Effector memory CD8-positive, alpha-beta T cell (primary cell): ENCODE measurements around the gene COQ7.

Source experiments
- ATAC-seq: fragments of 150-1000 bp; cut with Tn5 transposase; replicated peaks from 2 replicates; pipeline ENCODE4 v1.10.0; 2021; ENCODE audit warnings: mild to moderate bottlenecking, moderate library complexity
- DNase-seq, 3 experiments: peaks; one replicate each; pipeline ENCODE4 v3.0.0; 2021
- H3K27ac Mint-ChIP-seq, 2 donors: one replicate each; pipeline ENCODE4 v1.8.0; 2022; ENCODE audit warnings: mild to moderate bottlenecking in 2 of 2, mixed read lengths in 2 of 2, moderate library complexity in 2 of 2
- H3K27me3 Mint-ChIP-seq, 2 donors: one replicate each; pipeline ENCODE4 v1.8.0; 2022; ENCODE audit warnings: mixed read lengths in 2 of 2
- H3K36me3 Mint-ChIP-seq: one replicate; pipeline ENCODE4 v1.8.0; 2022; ENCODE audit warnings: mild to moderate bottlenecking, moderate library complexity, mixed read lengths; ENCODE audit not compliant: insufficient read depth
- H3K4me1 Mint-ChIP-seq, 2 donors: one replicate each; pipeline ENCODE4 v1.8.0; 2022; ENCODE audit warnings: low read depth in 2 of 2, mixed read lengths in 2 of 2
- H3K4me3 Mint-ChIP-seq, 2 donors: one replicate each; pipeline ENCODE4 v1.8.0; 2022; ENCODE audit warnings: mild to moderate bottlenecking in 2 of 2, mixed read lengths in 2 of 2, moderate library complexity in 2 of 2
- H3K9me3 Mint-ChIP-seq, 2 donors: one replicate each; pipeline ENCODE4 v1.8.0; 2022; ENCODE audit warnings: mixed read lengths in 2 of 2

COQ7 gene

GRCh38 chr16:19071811-19072777 is 4.7 kb downstream of the COQ7 start:
- Mint-ChIP-seq H3K27ac (no peak overlapping the region), H3K27me3 (no peaks in the 10 kb centered on the region), H3K4me3 (no peak overlapping the region), H3K9me3 (no peaks in the 10 kb centered on the region), H3K4me1 (peaks cover 3% of the 10 kb centered on the region in 2 donors), H3K36me3 (peaks cover 19% of the 10 kb centered on the region)
- no peak for ATAC-seq
- peak; percentile 43 to 56 (median 46) for DNase-seq

- Mint-ChIP-seq H3K4me1 (no peaks in the 10 kb centered on the region), H3K4me3 (no peak overlapping the region), H3K9me3 (no peaks in the 10 kb centered on the region), H3K27ac (no peak overlapping the region), H3K36me3 (peaks cover 17% of the 10 kb centered on the region), H3K27me3 (no peaks in the 10 kb centered on the region)
- DNase-seq (no peak), ATAC-seq (no peak)
These were observed 5.9 kb downstream of the COQ7 start for GRCh38 chr16:19073344-19073743.

- Mint-ChIP-seq H3K27ac (peak overlapping the region in 1 of 2 donors; percentile 20), H3K4me3 (no peak overlapping the region), H3K36me3 (peaks cover 18% of the 10 kb centered on the region), H3K9me3 (no peaks in the 10 kb centered on the region), H3K4me1 (no peaks in the 10 kb centered on the region), H3K27me3 (no peaks in the 10 kb centered on the region)
- no peak for ATAC-seq
- DNase-seq: no peak
These were observed 6.4 kb downstream of the COQ7 start for GRCh38 chr16:19073863-19074262.

GRCh38 chr16:19075511-19075910 is 8.1 kb downstream of the COQ7 start:
- Mint-ChIP-seq H3K4me1 (no peaks in the 10 kb centered on the region), H3K27me3 (no peaks in the 10 kb centered on the region), H3K9me3 (no peaks in the 10 kb centered on the region), H3K36me3 (peaks cover 18% of the 10 kb centered on the region), H3K4me3 (no peak overlapping the region), H3K27ac (no peak overlapping the region)
- ATAC-seq (no peak), DNase-seq (no peak)

GRCh38 chr16:19077879-19078278 is 10.5 kb downstream of the COQ7 start:
- DNase-seq (no peak), ATAC-seq (no peak)
- Mint-ChIP-seq H3K9me3 (no peaks in the 10 kb centered on the region), H3K36me3 (peaks cover 18% of the 10 kb centered on the region), H3K4me3 (no peak overlapping the region), H3K27me3 (no peaks in the 10 kb centered on the region), H3K4me1 (no peaks in the 10 kb centered on the region), H3K27ac (no peak overlapping the region)

GRCh38 chr16:19083670-19084069 is 16.3 kb downstream of the COQ7 start:
- Mint-ChIP-seq H3K4me1 (peaks cover 3 to 7% of the 10 kb centered on the region in 2 donors), H3K27ac (no peak overlapping the region), H3K4me3 (no peak overlapping the region), H3K9me3 (no peaks in the 10 kb centered on the region), H3K36me3 (peaks cover under 1% of the 10 kb centered on the region), H3K27me3 (peaks cover 0 to 10% of the 10 kb centered on the region in 2 donors)
- DNase-seq: no peak
- ATAC-seq: no peak

GRCh38 chr16:19084139-19084538 is 16.7 kb downstream of the COQ7 start:
- ATAC-seq (no peak), DNase-seq (no peak)
- Mint-ChIP-seq H3K4me1 (peaks cover 3 to 7% of the 10 kb centered on the region in 2 donors), H3K27me3 (peaks cover 0 to 10% of the 10 kb centered on the region in 2 donors), H3K4me3 (no peak overlapping the region), H3K27ac (no peak overlapping the region), H3K36me3 (no peaks in the 10 kb centered on the region), H3K9me3 (no peaks in the 10 kb centered on the region)

- H3K27ac Mint-ChIP-seq: no peak overlapping the region
- H3K36me3 Mint-ChIP-seq: no peaks in the 10 kb centered on the region
- H3K9me3 Mint-ChIP-seq: no peaks in the 10 kb centered on the region
- H3K4me3 Mint-ChIP-seq: no peak overlapping the region
- DNase-seq (no peak), ATAC-seq (no peak)
- H3K4me1 Mint-ChIP-seq: peaks cover 3 to 7% of the 10 kb centered on the region in 2 donors
- H3K27me3 Mint-ChIP-seq: peaks cover 0 to 10% of the 10 kb centered on the region in 2 donors
These were observed 17.5 kb downstream of the COQ7 start for GRCh38 chr16:19084879-19085278.

GRCh38 chr16:19085679-19086200 is 18.3 kb downstream of the COQ7 start:
- Mint-ChIP-seq H3K36me3 (no peaks in the 10 kb centered on the region), H3K27ac (no peak overlapping the region), H3K27me3 (peaks cover 0 to 10% of the 10 kb centered on the region in 2 donors), H3K4me1 (peaks cover 3 to 7% of the 10 kb centered on the region in 2 donors), H3K4me3 (no peak overlapping the region), H3K9me3 (no peaks in the 10 kb centered on the region)
- ATAC-seq (no peak), DNase-seq (no peak)

- ATAC-seq: peak; percentile 99
- H3K27ac Mint-ChIP-seq: no peak overlapping the region
- peaks cover 3 to 7% of the 10 kb centered on the region in 2 donors for H3K4me1 Mint-ChIP-seq
- peaks cover 0 to 10% of the 10 kb centered on the region in 2 donors for H3K27me3 Mint-ChIP-seq
- H3K4me3 Mint-ChIP-seq: peak overlapping the region; percentile 43 to 66
- DNase-seq: peak; percentile 69 to 79 (median 70)
- no peaks in the 10 kb centered on the region for H3K36me3 Mint-ChIP-seq
- H3K9me3 Mint-ChIP-seq: no peaks in the 10 kb centered on the region
These were observed 19.1 kb downstream of the COQ7 start for GRCh38 chr16:19086322-19087199.

GRCh38 chr16:19088341-19088916 is 21.0 kb downstream of the COQ7 start:
- H3K4me3 Mint-ChIP-seq: no peak overlapping the region
- DNase-seq (no peak), ATAC-seq (no peak)
- H3K36me3 Mint-ChIP-seq: no peaks in the 10 kb centered on the region
- peaks cover 0 to 10% of the 10 kb centered on the region in 2 donors for H3K27me3 Mint-ChIP-seq
- H3K9me3 Mint-ChIP-seq: no peaks in the 10 kb centered on the region
- H3K27ac Mint-ChIP-seq: no peak overlapping the region
- H3K4me1 Mint-ChIP-seq: peaks cover 3 to 7% of the 10 kb centered on the region in 2 donors

- H3K27ac Mint-ChIP-seq: no peak overlapping the region
- ATAC-seq (no peak), DNase-seq (no peak)
- no peaks in the 10 kb centered on the region for H3K9me3 Mint-ChIP-seq
- H3K4me1 Mint-ChIP-seq: peaks cover 3 to 7% of the 10 kb centered on the region in 2 donors
- H3K36me3 Mint-ChIP-seq: no peaks in the 10 kb centered on the region
- peaks cover 0 to 10% of the 10 kb centered on the region in 2 donors for H3K27me3 Mint-ChIP-seq
- H3K4me3 Mint-ChIP-seq: no peak overlapping the region
These were observed 22.1 kb downstream of the COQ7 start for GRCh38 chr16:19089410-19089955.

- no peaks in the 10 kb centered on the region for H3K9me3 Mint-ChIP-seq
- DNase-seq (no peak), ATAC-seq (no peak)
- H3K27ac Mint-ChIP-seq: no peak overlapping the region
- H3K27me3 Mint-ChIP-seq: peaks cover 0 to 5% of the 10 kb centered on the region in 2 donors
- peaks cover 7 to 10% of the 10 kb centered on the region in 2 donors for H3K4me1 Mint-ChIP-seq
- no peaks in the 10 kb centered on the region for H3K36me3 Mint-ChIP-seq
- no peak overlapping the region for H3K4me3 Mint-ChIP-seq
These were observed 23.5 kb downstream of the COQ7 start for GRCh38 chr16:19090916-19091315.
